OCI-LY3 (cell line): ENCODE data around the gene MAP2.

ENCODE experiments used
- CTCF ChIP-seq: fragments of 200-600, 300-600 bp; sonication (generic); IDR thresholded peaks from 2 replicates; pipeline ENCODE4 v1.5.1; 2014; ENCODE audit warnings: antibody characterized with exemption, low read length, low read depth
- EZH2phosphoT487 ChIP-seq: fragments of 200-600 bp; shearing (Covaris generic); IDR thresholded peaks from 2 replicates; pipeline ENCODE4 v1.6.1; 2018; ENCODE audit warnings: antibody characterized with exemption, mixed run types, low read depth

- TF ChIP-seq CTCF (no peak), EZH2phosphoT487 (no peak)
Measured at GRCh38 chr2:209663656-209664055, 239.8 kb downstream of the MAP2 start.
